Measurements from ENCODE around the gene XRCC4. TPM values are rescaled to one million over a fixed set of nuclear protein-coding genes. Genes with fewer than 3 reads are reported as not detected.
A peak's percentile ranks its signal among the peaks of the same experiment; 100 is the strongest.
"Not testable (repeated sequence)": the region's sequence is repeated elsewhere in the genome, so short reads cannot be mapped to it uniquely, and the experiment has no call there.

The XRCC4 gene
- total and polyA plus RNA-seq, 7 experiments from 2014 or later: 2.9 to 12.2 (median 6.0) TPM

GRCh38 chr5:83257684-83258083 lies 180.3 kb downstream of the XRCC4 start:
- H3K9me3 ChIP-seq (ENCODE audit: control insufficient read depth in 2 of 3, low read length in 3 of 3); DNase-seq; H3K27ac ChIP-seq (ENCODE audit: low read depth, low read length); intact Hi-C loops (cut with micrococcal nuclease); H3K27me3 ChIP-seq (ENCODE audit: control insufficient read depth in 2 of 2, insufficient read depth in 2 of 2, low read length in 2 of 2); CTCF ChIA-PET; H3K4me3 Mint-ChIP-seq; H3K36me3 ChIP-seq (ENCODE audit: control insufficient read depth in 2 of 3, insufficient read depth in 3 of 3, low read length in 3 of 3); H3K27me3 Mint-ChIP-seq; POLR2A ChIA-PET; H3K4me1 ChIP-seq (ENCODE audit: control insufficient read depth in 2 of 2, insufficient read depth in 2 of 2, low read length in 2 of 2); H3K9me3 Mint-ChIP-seq; ATAC-seq; H3K4me3 ChIP-seq (ENCODE audit: low read length); H3K4me1 Mint-ChIP-seq: not testable (repeated sequence)
- Mint-ChIP-seq H3K27ac (peak overlapping the region in 2 of 9 donors; percentile 54 to 67), H3K36me3 (peaks cover 3 to 17% (median 11%) of the 10 kb centered on the region in 5 donors)

GRCh38 chr5:83265318-83265717 lies 188.0 kb downstream of the XRCC4 start:
- Mint-ChIP-seq H3K4me1 (peaks cover 0 to 2% (median 0%) of the 10 kb centered on the region in 7 donors), H3K27ac (no peak overlapping the region), H3K9me3 (no peaks in the 10 kb centered on the region), H3K27me3 (no peaks in the 10 kb centered on the region), H3K36me3 (peaks cover 0 to 9% (median 3%) of the 10 kb centered on the region in 5 donors), H3K4me3 (no peak overlapping the region)
- POLR2A ChIA-PET: no interaction called here
- Histone ChIP-seq H3K9me3 (ENCODE audit: control insufficient read depth in 2 of 3, low read length in 3 of 3) (no peaks in the 10 kb centered on the region), H3K27ac (ENCODE audit: low read depth, low read length) (no peak overlapping the region), H3K4me3 (ENCODE audit: low read length) (no peak overlapping the region), H3K36me3 (ENCODE audit: control insufficient read depth in 2 of 3, insufficient read depth in 3 of 3, low read length in 3 of 3) (no peaks in the 10 kb centered on the region), H3K4me1 (ENCODE audit: control insufficient read depth in 2 of 2, insufficient read depth in 2 of 2, low read length in 2 of 2) (no peaks in the 10 kb centered on the region), H3K27me3 (ENCODE audit: control insufficient read depth in 2 of 2, insufficient read depth in 2 of 2, low read length in 2 of 2) (no peaks in the 10 kb centered on the region)
- CTCF ChIA-PET: no interaction called here
- DNase-seq (no peak), ATAC-seq (no peak)
- intact Hi-C loops (cut with micrococcal nuclease): no loop called here

- ChIA-PET POLR2A (no interaction called here), CTCF (no interaction called here)
- Histone ChIP-seq H3K27ac (ENCODE audit: low read depth, low read length) (no peak overlapping the region), H3K27me3 (ENCODE audit: control insufficient read depth in 2 of 2, insufficient read depth in 2 of 2, low read length in 2 of 2) (no peaks in the 10 kb centered on the region), H3K9me3 (ENCODE audit: control insufficient read depth in 2 of 3, low read length in 3 of 3) (no peaks in the 10 kb centered on the region), H3K4me1 (ENCODE audit: control insufficient read depth in 2 of 2, insufficient read depth in 2 of 2, low read length in 2 of 2) (no peaks in the 10 kb centered on the region), H3K36me3 (ENCODE audit: control insufficient read depth in 2 of 3, insufficient read depth in 3 of 3, low read length in 3 of 3) (no peaks in the 10 kb centered on the region), H3K4me3 (ENCODE audit: low read length) (no peak overlapping the region)
- H3K4me3 Mint-ChIP-seq: no peak overlapping the region
- intact Hi-C loops (cut with micrococcal nuclease): no loop called here
- ATAC-seq: no peak
- H3K27me3 Mint-ChIP-seq: no peaks in the 10 kb centered on the region
- H3K9me3 Mint-ChIP-seq: peaks cover 0 to 10% (median 4%) of the 10 kb centered on the region in 11 donors
- H3K36me3 Mint-ChIP-seq: peaks cover 0 to 16% (median 3%) of the 10 kb centered on the region in 5 donors
- DNase-seq: no peak
- H3K27ac Mint-ChIP-seq: no peak overlapping the region
- H3K4me1 Mint-ChIP-seq: peaks cover 0 to 2% (median 0%) of the 10 kb centered on the region in 7 donors
These were observed 193.0 kb downstream of the XRCC4 start for GRCh38 chr5:83270311-83270710.

GRCh38 chr5:83277154-83277553 lies 199.8 kb downstream of the XRCC4 start:
- Histone ChIP-seq H3K4me1 (ENCODE audit: control insufficient read depth in 2 of 2, insufficient read depth in 2 of 2, low read length in 2 of 2) (no peaks in the 10 kb centered on the region), H3K36me3 (ENCODE audit: control insufficient read depth in 2 of 3, insufficient read depth in 3 of 3, low read length in 3 of 3) (no peaks in the 10 kb centered on the region), H3K4me3 (ENCODE audit: low read length) (no peak overlapping the region), H3K27ac (ENCODE audit: low read depth, low read length) (no peak overlapping the region), H3K9me3 (ENCODE audit: control insufficient read depth in 2 of 3, low read length in 3 of 3) (no peaks in the 10 kb centered on the region), H3K27me3 (ENCODE audit: control insufficient read depth in 2 of 2, insufficient read depth in 2 of 2, low read length in 2 of 2) (no peaks in the 10 kb centered on the region)
- no peak overlapping the region for H3K27ac Mint-ChIP-seq
- peaks cover 0 to 10% (median 4%) of the 10 kb centered on the region in 11 donors for H3K9me3 Mint-ChIP-seq
- no peaks in the 10 kb centered on the region for H3K27me3 Mint-ChIP-seq
- no peak for DNase-seq
- no peak overlapping the region for H3K4me3 Mint-ChIP-seq
- peaks cover 0 to 27% (median 3%) of the 10 kb centered on the region in 5 donors for H3K36me3 Mint-ChIP-seq
- no peaks in the 10 kb centered on the region for H3K4me1 Mint-ChIP-seq
- no peak for ATAC-seq
- POLR2A ChIA-PET: no interaction called here
- intact Hi-C loops (cut with micrococcal nuclease): no loop called here
- CTCF ChIA-PET: no interaction called here

- no peaks in the 10 kb centered on the region for H3K4me1 ChIP-seq (ENCODE audit: control insufficient read depth in 2 of 2, insufficient read depth in 2 of 2, low read length in 2 of 2)
- H3K27ac ChIP-seq (ENCODE audit: low read depth, low read length): no peak overlapping the region
- Mint-ChIP-seq H3K27ac (no peak overlapping the region), H3K9me3 (peaks cover 0 to 9% (median 3%) of the 10 kb centered on the region in 11 donors), H3K36me3 (peaks cover 0 to 23% (median 3%) of the 10 kb centered on the region in 5 donors), H3K27me3 (no peaks in the 10 kb centered on the region), H3K4me1 (no peaks in the 10 kb centered on the region), H3K4me3 (no peak overlapping the region)
- no peak overlapping the region for H3K4me3 ChIP-seq (ENCODE audit: low read length)
- ChIA-PET CTCF (no interaction called here), POLR2A (no interaction called here)
- no peaks in the 10 kb centered on the region for H3K27me3 ChIP-seq (ENCODE audit: control insufficient read depth in 2 of 2, insufficient read depth in 2 of 2, low read length in 2 of 2)
- no peaks in the 10 kb centered on the region for H3K9me3 ChIP-seq (ENCODE audit: control insufficient read depth in 2 of 3, low read length in 3 of 3)
- DNase-seq (no peak), ATAC-seq (no peak)
- no peaks in the 10 kb centered on the region for H3K36me3 ChIP-seq (ENCODE audit: control insufficient read depth in 2 of 3, insufficient read depth in 3 of 3, low read length in 3 of 3)
- intact Hi-C loops (cut with micrococcal nuclease): no loop called here
These were observed 200.6 kb downstream of the XRCC4 start for GRCh38 chr5:83277953-83278352.

- intact Hi-C loops (cut with micrococcal nuclease): no loop called here
- no peaks in the 10 kb centered on the region for H3K27me3 ChIP-seq (ENCODE audit: control insufficient read depth in 2 of 2, insufficient read depth in 2 of 2, low read length in 2 of 2)
- no peak overlapping the region for H3K27ac ChIP-seq (ENCODE audit: low read depth, low read length)
- CTCF ChIA-PET: no interaction called here
- no peak overlapping the region for H3K4me3 ChIP-seq (ENCODE audit: low read length)
- no peak for DNase-seq
- Mint-ChIP-seq H3K9me3 (peaks cover 0 to 3% (median 0%) of the 10 kb centered on the region in 11 donors), H3K27ac (no peak overlapping the region), H3K4me3 (no peak overlapping the region), H3K36me3 (peaks cover 0 to 11% (median 0%) of the 10 kb centered on the region in 5 donors), H3K27me3 (no peaks in the 10 kb centered on the region), H3K4me1 (no peaks in the 10 kb centered on the region)
- H3K36me3 ChIP-seq (ENCODE audit: control insufficient read depth in 2 of 3, insufficient read depth in 3 of 3, low read length in 3 of 3): no peaks in the 10 kb centered on the region
- POLR2A ChIA-PET: no interaction called here
- no peaks in the 10 kb centered on the region for H3K9me3 ChIP-seq (ENCODE audit: control insufficient read depth in 2 of 3, low read length in 3 of 3)
- no peak for ATAC-seq
- no peaks in the 10 kb centered on the region for H3K4me1 ChIP-seq (ENCODE audit: control insufficient read depth in 2 of 2, insufficient read depth in 2 of 2, low read length in 2 of 2)
These were observed 203.8 kb downstream of the XRCC4 start for GRCh38 chr5:83281176-83281575.

- H3K9me3 ChIP-seq (ENCODE audit: control insufficient read depth in 2 of 3, low read length in 3 of 3): no peaks in the 10 kb centered on the region
- ChIA-PET CTCF (no interaction called here), POLR2A (no interaction called here)
- ATAC-seq (no peak), DNase-seq (no peak)
- no peaks in the 10 kb centered on the region for H3K4me1 ChIP-seq (ENCODE audit: control insufficient read depth in 2 of 2, insufficient read depth in 2 of 2, low read length in 2 of 2)
- H3K4me3 ChIP-seq (ENCODE audit: low read length): no peak overlapping the region
- no peak overlapping the region for H3K27ac Mint-ChIP-seq
- no peaks in the 10 kb centered on the region for H3K27me3 Mint-ChIP-seq
- no peaks in the 10 kb centered on the region for H3K4me1 Mint-ChIP-seq
- peaks cover 0 to 8% (median 0%) of the 10 kb centered on the region in 11 donors for H3K9me3 Mint-ChIP-seq
- no peak overlapping the region for H3K4me3 Mint-ChIP-seq
- no peaks in the 10 kb centered on the region for H3K27me3 ChIP-seq (ENCODE audit: control insufficient read depth in 2 of 2, insufficient read depth in 2 of 2, low read length in 2 of 2)
- intact Hi-C loops (cut with micrococcal nuclease): no loop called here
- peaks cover 0 to 11% (median 0%) of the 10 kb centered on the region in 5 donors for H3K36me3 Mint-ChIP-seq
- no peaks in the 10 kb centered on the region for H3K36me3 ChIP-seq (ENCODE audit: control insufficient read depth in 2 of 3, insufficient read depth in 3 of 3, low read length in 3 of 3)
- H3K27ac ChIP-seq (ENCODE audit: low read depth, low read length): no peak overlapping the region
These were observed 204.3 kb downstream of the XRCC4 start for GRCh38 chr5:83281658-83282057.
